GM12872 (cell line): Measurements from ENCODE around the gene TAF5L.

Experiments used
- CTCF ChIP-seq: IDR thresholded peaks from 3 replicates; pipeline ENCODE4 v1.5.1; 2011; ENCODE audit warnings: low read depth, mild to moderate bottlenecking, low read length, moderate library complexity; ENCODE audit not compliant: insufficient read depth

Gene TAF5L

GRCh38 chr1:229553621-229554130, 72.2 kb downstream of the TAF5L start:
- TF ChIP-seq CTCF, result no peak

GRCh38 chr1:229552732-229553131, 73.2 kb downstream of the TAF5L start:
- no peak for TF ChIP-seq CTCF

- TF ChIP-seq CTCF, result no peak
Measured at GRCh38 chr1:229550812-229551567, 74.9 kb downstream of the TAF5L start.

GRCh38 chr1:229547542-229547941, 78.4 kb downstream of the TAF5L start:
- no peak for TF ChIP-seq CTCF

GRCh38 chr1:229544587-229544986, 81.3 kb downstream of the TAF5L start:
- TF ChIP-seq CTCF, result no peak
